ENCODE measurements around the gene FETUB. TPM values are rescaled to one million over a fixed set of nuclear protein-coding genes. Genes with fewer than 3 reads are reported as not detected.

Gene FETUB
- not detected for total RNA-seq

GRCh38 chr3:186639778-186640472 is at the start of gene FETUB:
FETUB (plus strand) TSS chr3:186640399; CDS start chr3:186640461, 62 bp downstream.
- Histone ChIP-seq H3K4me1 (ENCODE audit: insufficient read depth, low read length) (no peaks in the 10 kb centered on the region), H3K9me3 (ENCODE audit: low read depth, low read length) (no peaks in the 10 kb centered on the region)

GRCh38 chr3:186590580-186591295 is 49.5 kb upstream of the FETUB start:
- Histone ChIP-seq H3K27me3 (ENCODE audit: insufficient read depth, low read length) (no peaks in the 10 kb centered on the region), H3K9me3 (ENCODE audit: low read depth, low read length) (no peaks in the 10 kb centered on the region), H3K4me1 (ENCODE audit: insufficient read depth, low read length) (no peaks in the 10 kb centered on the region), H3K4me3 (ENCODE audit: low read length) (no peak overlapping the region)

More at GRCh38 chr3:186639778-186640472, at the start of gene FETUB:
- Histone ChIP-seq H3K4me3 (ENCODE audit: low read length) (no peak within 1 kb of the TSS), H3K27me3 (ENCODE audit: insufficient read depth, low read length) (peaks cover 6% of the 10 kb centered on the region)

GRCh38 chr3:186592682-186593081 is 47.5 kb upstream of the FETUB start:
- Histone ChIP-seq H3K27me3 (ENCODE audit: insufficient read depth, low read length) (no peaks in the 10 kb centered on the region), H3K4me3 (ENCODE audit: low read length) (no peak overlapping the region), H3K9me3 (ENCODE audit: low read depth, low read length) (no peaks in the 10 kb centered on the region), H3K4me1 (ENCODE audit: insufficient read depth, low read length) (no peaks in the 10 kb centered on the region)

- Histone ChIP-seq H3K9me3 (ENCODE audit: low read depth, low read length) (no peaks in the 10 kb centered on the region), H3K4me1 (ENCODE audit: insufficient read depth, low read length) (no peaks in the 10 kb centered on the region), H3K27me3 (ENCODE audit: insufficient read depth, low read length) (no peaks in the 10 kb centered on the region), H3K4me3 (ENCODE audit: low read length) (no peak overlapping the region)
Measured at GRCh38 chr3:186593862-186594261, 46.3 kb upstream of the FETUB start.

- no peak overlapping the region for H3K4me3 ChIP-seq (ENCODE audit: low read length)
- no peaks in the 10 kb centered on the region for H3K9me3 ChIP-seq (ENCODE audit: low read depth, low read length)
- no peaks in the 10 kb centered on the region for H3K27me3 ChIP-seq (ENCODE audit: insufficient read depth, low read length)
- H3K4me1 ChIP-seq (ENCODE audit: insufficient read depth, low read length), result no peaks in the 10 kb centered on the region
Measured at GRCh38 chr3:186594591-186595113, 45.5 kb upstream of the FETUB start.

- Histone ChIP-seq H3K9me3 (ENCODE audit: low read depth, low read length) (no peaks in the 10 kb centered on the region), H3K4me1 (ENCODE audit: insufficient read depth, low read length) (no peaks in the 10 kb centered on the region), H3K4me3 (ENCODE audit: low read length) (no peak overlapping the region), H3K27me3 (ENCODE audit: insufficient read depth, low read length) (no peaks in the 10 kb centered on the region)
Measured at GRCh38 chr3:186596568-186597287, 43.5 kb upstream of the FETUB start.

GRCh38 chr3:186598108-186598784 is 42.0 kb upstream of the FETUB start:
- Histone ChIP-seq H3K27me3 (ENCODE audit: insufficient read depth, low read length) (no peaks in the 10 kb centered on the region), H3K4me1 (ENCODE audit: insufficient read depth, low read length) (no peaks in the 10 kb centered on the region), H3K4me3 (ENCODE audit: low read length) (no peak overlapping the region), H3K9me3 (ENCODE audit: low read depth, low read length) (no peaks in the 10 kb centered on the region)

- H3K27me3 ChIP-seq (ENCODE audit: insufficient read depth, low read length), result no peaks in the 10 kb centered on the region
- H3K4me1 ChIP-seq (ENCODE audit: insufficient read depth, low read length), result no peaks in the 10 kb centered on the region
- no peak overlapping the region for H3K4me3 ChIP-seq (ENCODE audit: low read length)
- H3K9me3 ChIP-seq (ENCODE audit: low read depth, low read length), result no peaks in the 10 kb centered on the region
Measured at GRCh38 chr3:186598794-186599141, 41.4 kb upstream of the FETUB start.

- Histone ChIP-seq H3K27me3 (ENCODE audit: insufficient read depth, low read length) (no peaks in the 10 kb centered on the region), H3K4me1 (ENCODE audit: insufficient read depth, low read length) (no peaks in the 10 kb centered on the region), H3K9me3 (ENCODE audit: low read depth, low read length) (no peaks in the 10 kb centered on the region), H3K4me3 (ENCODE audit: low read length) (no peak overlapping the region)
Measured at GRCh38 chr3:186599142-186599784, 40.9 kb upstream of the FETUB start.

- Histone ChIP-seq H3K9me3 (ENCODE audit: low read depth, low read length) (no peaks in the 10 kb centered on the region), H3K27me3 (ENCODE audit: insufficient read depth, low read length) (no peaks in the 10 kb centered on the region), H3K4me1 (ENCODE audit: insufficient read depth, low read length) (no peaks in the 10 kb centered on the region), H3K4me3 (ENCODE audit: low read length) (no peak overlapping the region)
Measured at GRCh38 chr3:186599785-186600166, 40.4 kb upstream of the FETUB start.

- H3K9me3 ChIP-seq (ENCODE audit: low read depth, low read length), result no peaks in the 10 kb centered on the region
- H3K4me3 ChIP-seq (ENCODE audit: low read length), result no peak overlapping the region
- no peaks in the 10 kb centered on the region for H3K27me3 ChIP-seq (ENCODE audit: insufficient read depth, low read length)
- no peaks in the 10 kb centered on the region for H3K4me1 ChIP-seq (ENCODE audit: insufficient read depth, low read length)
Measured at GRCh38 chr3:186600896-186601295, 39.3 kb upstream of the FETUB start.

- Histone ChIP-seq H3K9me3 (ENCODE audit: low read depth, low read length) (no peaks in the 10 kb centered on the region), H3K27me3 (ENCODE audit: insufficient read depth, low read length) (no peaks in the 10 kb centered on the region), H3K4me1 (ENCODE audit: insufficient read depth, low read length) (no peaks in the 10 kb centered on the region), H3K4me3 (ENCODE audit: low read length) (no peak overlapping the region)
Measured at GRCh38 chr3:186603159-186603558, 37.0 kb upstream of the FETUB start.

- Histone ChIP-seq H3K4me1 (ENCODE audit: insufficient read depth, low read length) (no peaks in the 10 kb centered on the region), H3K27me3 (ENCODE audit: insufficient read depth, low read length) (no peaks in the 10 kb centered on the region), H3K4me3 (ENCODE audit: low read length) (no peak overlapping the region), H3K9me3 (ENCODE audit: low read depth, low read length) (no peaks in the 10 kb centered on the region)
Measured at GRCh38 chr3:186605078-186605477, 35.1 kb upstream of the FETUB start.

Measured in mononuclear cell (primary cell).